ENCODE data around the gene NUDT2.
A peak's percentile ranks its signal among the peaks of the same experiment; 100 is the strongest.
"Not testable (repeated sequence)": the region's sequence is repeated elsewhere in the genome, so short reads cannot be mapped to it uniquely, and the experiment has no call there.

NUDT2 gene

GRCh38 chr9:34334916-34335315 is 5.5 kb downstream of the NUDT2 start:
- ChIA-PET POLR2A (ENCODE audit: low non-redundant PET) (no interaction called here), CTCF (interaction anchor here (6.1 kb wide), 1 partner anchor 44 kb away, joined by 54 read pairs; the partner anchor contains the start of gene MYORG)
- no peak for DNase-seq (ENCODE audit: low spot score)
- no peak for TF ChIP-seq CTCF (conservative IDR thresholded peaks at IDR 0.05; ENCODE audit: low read depth)
- no peak overlapping the region for H3K27ac ChIP-seq

- ChIA-PET POLR2A (ENCODE audit: low non-redundant PET) (no interaction called here), CTCF (interaction anchor here (6.1 kb wide), 1 partner anchor 43 kb away, joined by 54 read pairs; the partner anchor contains the start of gene MYORG)
- no peak for TF ChIP-seq CTCF (conservative IDR thresholded peaks at IDR 0.05; ENCODE audit: low read depth)
- H3K27ac ChIP-seq, result no peak overlapping the region
- no peak for DNase-seq (ENCODE audit: low spot score)
Measured at GRCh38 chr9:34335376-34335775, 6.0 kb downstream of the NUDT2 start.

GRCh38 chr9:34337403-34337802 is 8.0 kb downstream of the NUDT2 start:
- ChIA-PET POLR2A (ENCODE audit: low non-redundant PET) (no interaction called here), CTCF (no interaction called here)
- no peak for TF ChIP-seq CTCF (conservative IDR thresholded peaks at IDR 0.05; ENCODE audit: low read depth)
- no peak overlapping the region for H3K27ac ChIP-seq
- no peak for DNase-seq (ENCODE audit: low spot score)

- H3K27ac ChIP-seq; DNase-seq (ENCODE audit: low spot score); POLR2A ChIA-PET (ENCODE audit: low non-redundant PET): not testable (repeated sequence)
- CTCF ChIA-PET, result interaction anchor here (0.6 kb wide), 1 partner anchor 400 kb away, joined by 4 read pairs; no protein-coding TSS in a partner anchor
Measured at GRCh38 chr9:34338079-34338478, 8.7 kb downstream of the NUDT2 start.

- no peak for TF ChIP-seq CTCF (conservative IDR thresholded peaks at IDR 0.05; ENCODE audit: low read depth)
- ChIA-PET CTCF (interaction anchor here (0.7 to 1.1 kb wide), 2 partner anchors 232 to 252 kb away, joined by 4 to 5 read pairs; no protein-coding TSS in a partner anchor), POLR2A (ENCODE audit: low non-redundant PET) (no interaction called here)
- no peak overlapping the region for H3K27ac ChIP-seq
- DNase-seq (ENCODE audit: low spot score), result no peak
Measured at GRCh38 chr9:34338665-34339385, 9.5 kb downstream of the NUDT2 start.

GRCh38 chr9:34341659-34342295 is 12.4 kb downstream of the NUDT2 start:
- peak overlapping the region; percentile 7; the same call in 1 of the 2 replicates for H3K27ac ChIP-seq
- no peak for DNase-seq (ENCODE audit: low spot score)
- ChIA-PET CTCF (no interaction called here), POLR2A (ENCODE audit: low non-redundant PET) (interaction anchor here (0.7 kb wide), 1 partner anchor 154 kb away, joined by 3 read pairs; no protein-coding TSS in a partner anchor)
- TF ChIP-seq CTCF (conservative IDR thresholded peaks at IDR 0.05; ENCODE audit: low read depth), result no peak

GRCh38 chr9:34343090-34343489 is 13.7 kb downstream of the NUDT2 start:
- ChIA-PET CTCF (interaction anchor here (0.6 to 0.7 kb wide), 2 partner anchors 10 to 261 kb away, joined by 3 read pairs; no protein-coding TSS in a partner anchor), POLR2A (ENCODE audit: low non-redundant PET) (no interaction called here)
- no peak overlapping the region for H3K27ac ChIP-seq
- no peak for TF ChIP-seq CTCF (conservative IDR thresholded peaks at IDR 0.05; ENCODE audit: low read depth)
- no peak for DNase-seq (ENCODE audit: low spot score)
